A172 (cell line): ENCODE measurements around the gene DCAF8L1. TPM values are rescaled to one million over a fixed set of nuclear protein-coding genes. Genes with fewer than 3 reads are reported as not detected.

Experiments used
- total RNA-seq: library from RNA; depleted of rRNA; stranded (reverse); fragments of >200 nt; shearing (Covaris generic); gene quantifications from 2 replicates; pipeline ENCODE4 v1.2.3, GENCODE V29; 2014; rRNA removed

The DCAF8L1 gene
- total RNA-seq, 1 experiment from 2014 or later = not detected

Other genes with a start within 250 kb of the DCAF8L1 start
- gene MAGEB10, start 173.5 kb downstream of the DCAF8L1 start, total RNA-seq = not detected in 2 replicates